Smooth muscle cell (in vitro differentiated cells): Measurements from ENCODE around the gene COLEC11. TPM values are rescaled to one million over a fixed set of nuclear protein-coding genes. Genes with fewer than 3 reads are reported as not detected.
A peak's percentile ranks its signal among the peaks of the same experiment; 100 is the strongest.

Experiments
- DNase-seq: peaks from one replicate; lab custom pipeline; 2025; ENCODE audit not compliant: unreplicated experiment; lab: John Stamatoyannopoulos, UW
- H2AFZ ChIP-seq: fragments of 200-600 bp; sonication (generic); 2 replicates; pipeline ENCODE4 v1.6.0; 2016; ENCODE audit warnings: antibody characterized with exemption, low read depth, mild to moderate bottlenecking
- H3F3A ChIP-seq: fragments of 200-600 bp; sonication (generic); 2 replicates; pipeline ENCODE4 v1.6.0; 2017; ENCODE audit warnings: antibody characterized with exemption, low read depth
- H3K27ac ChIP-seq: fragments of 200-600 bp; sonication (generic); 2 replicates; pipeline ENCODE4 v1.5.1; 2016; ENCODE audit warnings: low read depth, mild to moderate bottlenecking
- H3K27me3 ChIP-seq: fragments of 200-600 bp; sonication (generic); 2 replicates; pipeline ENCODE4 v1.6.1; 2016; ENCODE audit warnings: low read depth, mild to moderate bottlenecking
- H3K36me3 ChIP-seq: fragments of 200-600 bp; sonication (generic); 2 replicates; pipeline ENCODE4 v1.5.1; 2016; ENCODE audit warnings: low read depth
- H3K4me1 ChIP-seq: fragments of 200-600 bp; sonication (generic); 2 replicates; pipeline ENCODE4 v1.5.1; 2016; ENCODE audit warnings: low read depth
- H3K4me2 ChIP-seq: fragments of 200-600 bp; sonication (generic); 2 replicates; pipeline ENCODE4 v1.6.0; 2016; ENCODE audit warnings: mild to moderate bottlenecking
- H3K4me3 ChIP-seq: fragments of 200-600 bp; sonication (generic); 2 replicates; pipeline ENCODE4 v1.5.1; 2016; ENCODE audit warnings: mild to moderate bottlenecking
- H3K79me2 ChIP-seq: fragments of 200-600 bp; sonication (generic); 2 replicates; pipeline ENCODE4 v1.6.0; 2016; ENCODE audit warnings: low read depth, mild to moderate bottlenecking
- H3K9ac ChIP-seq: fragments of 200-600 bp; sonication (generic); 2 replicates; pipeline ENCODE4 v1.6.0; 2016; ENCODE audit warnings: low read depth
- H3K9me3 ChIP-seq: fragments of 200-600 bp; sonication (generic); replicated peaks from 2 replicates; pipeline ENCODE4 v1.5.1; 2016; ENCODE audit warnings: low read depth
- H4K20me1 ChIP-seq: fragments of 200-600 bp; sonication (generic); 2 replicates; pipeline ENCODE4 v1.6.0; 2016; ENCODE audit warnings: low read depth
- CTCF ChIP-seq: fragments of 200-600 bp; sonication (generic); IDR thresholded peaks from 2 replicates; pipeline ENCODE4 v1.5.1; 2017; ENCODE audit warnings: borderline replicate concordance, mild to moderate bottlenecking, antibody characterized with exemption; ENCODE audit not compliant: insufficient read depth, poor library complexity, severe bottlenecking
- WGBS: methylation state at CpG from one replicate; pipeline ENCODE4 v1.1.7; 2016; ENCODE audit warnings: low lambda C conversion rate; 5-methylcytosine and 5-hydroxymethylcytosine counted together
- polyA plus RNA-seq: library from polyadenylated mRNA; unstranded; fragments of >200 nt; fragmentation: Nextera tagmentation; extraction: Ambion mirVana; gene quantifications from 2 replicates; pipeline ENCODE4 v1.2.1, GENCODE V29; 2016
- total RNA-seq: library from RNA; depleted of rRNA; stranded (reverse); fragments of >200 nt; gene quantifications from 2 replicates; pipeline ENCODE4 v1.2.3, GENCODE V29; 2014

COLEC11 gene
- total and polyA plus RNA-seq, 2 experiments from 2014 or later = 18.1 to 30.8 TPM

GRCh38 chr2:3604991-3605961 lies 10.4 kb downstream of the COLEC11 start:
- Histone ChIP-seq H3F3A (peaks cover 4% of the 10 kb centered on the region), H3K4me2 (no peak overlapping the region), H4K20me1 (no peaks in the 10 kb centered on the region), H3K27me3 (no peaks in the 10 kb centered on the region), H3K9ac (no peak overlapping the region), H2AFZ (no peak overlapping the region), H3K79me2 (no peaks in the 10 kb centered on the region), H3K4me1 (no peaks in the 10 kb centered on the region), H3K9me3 (no peaks in the 10 kb centered on the region), H3K4me3 (no peak overlapping the region), H3K36me3 (no peaks in the 10 kb centered on the region), H3K27ac (peak overlapping the region; percentile 15)
- WGBS = 80% methylated on average over 21 of the region's 44 CpGs
- no peak for TF ChIP-seq CTCF
- DNase-seq = no peak

- H3K9ac ChIP-seq = no peak overlapping the region
- WGBS = 94% methylated on average over 11 of the region's 11 CpGs
- H3K27me3 ChIP-seq = no peaks in the 10 kb centered on the region
- no peak overlapping the region for H3K27ac ChIP-seq
- no peaks in the 10 kb centered on the region for H4K20me1 ChIP-seq
- no peak for TF ChIP-seq CTCF
- no peak overlapping the region for H3K4me2 ChIP-seq
- no peak overlapping the region for H3K4me3 ChIP-seq
- H3K9me3 ChIP-seq = no peaks in the 10 kb centered on the region
- H3K4me1 ChIP-seq = no peaks in the 10 kb centered on the region
- DNase-seq = no peak
- H3K36me3 ChIP-seq = no peaks in the 10 kb centered on the region
- H3F3A ChIP-seq = peaks cover 4% of the 10 kb centered on the region
- H3K79me2 ChIP-seq = no peaks in the 10 kb centered on the region
- no peak overlapping the region for H2AFZ ChIP-seq
These were observed 11.1 kb downstream of the COLEC11 start for GRCh38 chr2:3606028-3606369.

GRCh38 chr2:3606370-3607201 lies 11.7 kb downstream of the COLEC11 start:
- no peak overlapping the region for H3K4me2 ChIP-seq
- no peak overlapping the region for H2AFZ ChIP-seq
- 88% methylated on average over 37 of the region's 37 CpGs for WGBS
- no peaks in the 10 kb centered on the region for H3K79me2 ChIP-seq
- no peak for DNase-seq
- H3K9ac ChIP-seq = no peak overlapping the region
- no peak overlapping the region for H3K4me3 ChIP-seq
- peaks cover 4% of the 10 kb centered on the region for H3F3A ChIP-seq
- TF ChIP-seq CTCF = no peak
- H4K20me1 ChIP-seq = no peaks in the 10 kb centered on the region
- H3K4me1 ChIP-seq = peaks cover 4% of the 10 kb centered on the region
- no peaks in the 10 kb centered on the region for H3K36me3 ChIP-seq
- H3K27ac ChIP-seq = no peak overlapping the region
- no peaks in the 10 kb centered on the region for H3K9me3 ChIP-seq
- no peaks in the 10 kb centered on the region for H3K27me3 ChIP-seq
